Psoas muscle (tissue), 8 donors: ENCODE data around the gene LOXL1. TPM values are rescaled to one million over a fixed set of nuclear protein-coding genes. Genes with fewer than 3 reads are reported as not detected.
"Not testable (repeated sequence)": the region's sequence is repeated elsewhere in the genome, so short reads cannot be mapped to it uniquely, and the experiment has no call there.

Experiments used
- ATAC-seq, 4 donors: fragments of 200-7000 bp; cut with Tn5 transposase; one replicate each; pipeline ENCODE4 v1.9.1; 2020; ENCODE audit warnings: moderate library complexity in 3 of 4, mild to moderate bottlenecking in 2 of 4
- DNase-seq, 2 donors: peaks; one replicate each; pipeline ENCODE4 v3.0.0-alpha.2; 2020
- H3K27ac ChIP-seq: fragments of 200-600 bp; one replicate; pipeline ENCODE4 v1.8.0; 2022
- H3K27me3 ChIP-seq, 3 donors: fragments of 200-600 bp in 1 of 3; one replicate each; pipeline versions ENCODE4 v1.6.1 to v1.8.0; 2013 to 2022; ENCODE audit warnings: low read length in 2 of 3, mild to moderate bottlenecking in 2 of 3, moderate library complexity in 1 of 3; ENCODE audit not compliant: insufficient read depth in 3 of 3
- H3K36me3 ChIP-seq, 2 donors: fragments of 200-600 bp in 1 of 2; one replicate each; pipeline versions ENCODE4 v1.6.1 to v1.8.0; 2013 to 2022; ENCODE audit warnings: low read depth in 1 of 2, mild to moderate bottlenecking in 1 of 2, moderate library complexity in 1 of 2; ENCODE audit not compliant: insufficient read depth in 1 of 2
- H3K4me1 ChIP-seq: fragments of 200-600 bp; one replicate; pipeline ENCODE4 v1.8.0; 2022
- H3K4me3 ChIP-seq: fragments of 200-600 bp; one replicate; pipeline ENCODE4 v1.8.0; 2022; ENCODE audit warnings: mild to moderate bottlenecking
- H3K9me3 ChIP-seq: fragments of 200-600 bp; one replicate; pipeline ENCODE4 v1.8.0; 2022
- WGBS, 3 donors: extraction: QIAGEN DNeasy Blood & Tissue Kit; methylation state at CpG; one replicate each; pipeline versions ENCODE4 v1.1.6 to v1.1.7; 2013; 5-methylcytosine and 5-hydroxymethylcytosine counted together
- intact Hi-C, 2 donors: fragments of 100-400 bp; cut with DNase I; formaldehyde crosslinking; loops; one replicate each; pipeline versions ENCODE4 v1.11.0 to v1.14.2; 2022
- polyA plus RNA-seq, 3 donors: library from polyadenylated mRNA; stranded (reverse); fragments of 200-250 nt; gene quantifications; one replicate each; pipeline ENCODE4 v1.2.3, GENCODE V29; 2013
- total RNA-seq, 4 donors: library from RNA; stranded (reverse); fragmentation: NEBNext Ultra II Directional in 2 of 4; extraction: Animal tissue kit (Norgen Biotek cat#: 25700) in 2 of 4; gene quantifications; one replicate each; pipeline versions ENCODE4 v1.2.1 to v1.2.4, GENCODE V29; 2021 to 2023
- TF ChIP-seq, protein P1 (sequence below): fragments of 200-600 bp; IDR thresholded peaks from one replicate; pipeline ENCODE4 v1.8.0; 2022; ENCODE audit warnings: antibody characterized with exemption
- donor health status: healthy with polysubstance abuse.
- donor health status: DM: no; HTN: no; CAD: no; lungs with moderate emphysema.
- donor health status: Bipolar disorder and iron deficiency.
- donor health status: healthy.
- donor health status: DM: yes; HTN: yes; CAD: no.
- donor health status: DM: no; HTN: no; CAD: no.
- donor health status: DM: no; HTN: no; CAD: no.
- donor health status: DM: yes; HTN: yes; CAD: no.

The LOXL1 gene
- total and polyA plus RNA-seq, 7 donors, result 1.6 to 8.7 (median 5.1) TPM

DNA sequence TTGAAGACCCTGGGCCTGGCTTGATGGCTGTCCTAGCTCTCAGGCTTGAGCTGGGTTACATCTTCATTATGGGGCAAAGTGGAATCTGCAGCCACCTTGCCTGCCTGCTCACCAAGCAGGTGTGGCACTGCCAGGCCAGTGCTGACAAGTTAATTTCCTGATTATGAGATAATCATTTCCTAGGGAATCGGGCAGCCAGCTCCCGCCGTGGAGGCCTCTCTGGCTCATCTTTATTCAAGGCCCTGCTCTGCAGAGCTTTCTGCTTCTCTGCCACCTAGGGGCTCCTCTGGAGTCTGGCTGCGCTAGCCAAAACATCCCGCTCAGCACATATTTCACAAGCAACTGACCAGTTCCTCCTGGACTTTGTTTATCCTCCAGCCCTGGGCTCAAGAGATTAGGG, 9.9 kb downstream of the LOXL1 start:
- H3K4me3 ChIP-seq, result no peak overlapping the region
- no peaks in the 10 kb centered on the region for H3K36me3 ChIP-seq
- no peaks in the 10 kb centered on the region for H3K27me3 ChIP-seq
- H3K9me3 ChIP-seq, result no peaks in the 10 kb centered on the region
- DNase-seq (peak in 1 of 2 donors; percentile 35), ATAC-seq (no peak)
- 65 to 81% (median 72%) methylated on average over 5 of the region's 5 CpGs for WGBS, 3 donors
- TF ChIP-seq, protein P1, sequence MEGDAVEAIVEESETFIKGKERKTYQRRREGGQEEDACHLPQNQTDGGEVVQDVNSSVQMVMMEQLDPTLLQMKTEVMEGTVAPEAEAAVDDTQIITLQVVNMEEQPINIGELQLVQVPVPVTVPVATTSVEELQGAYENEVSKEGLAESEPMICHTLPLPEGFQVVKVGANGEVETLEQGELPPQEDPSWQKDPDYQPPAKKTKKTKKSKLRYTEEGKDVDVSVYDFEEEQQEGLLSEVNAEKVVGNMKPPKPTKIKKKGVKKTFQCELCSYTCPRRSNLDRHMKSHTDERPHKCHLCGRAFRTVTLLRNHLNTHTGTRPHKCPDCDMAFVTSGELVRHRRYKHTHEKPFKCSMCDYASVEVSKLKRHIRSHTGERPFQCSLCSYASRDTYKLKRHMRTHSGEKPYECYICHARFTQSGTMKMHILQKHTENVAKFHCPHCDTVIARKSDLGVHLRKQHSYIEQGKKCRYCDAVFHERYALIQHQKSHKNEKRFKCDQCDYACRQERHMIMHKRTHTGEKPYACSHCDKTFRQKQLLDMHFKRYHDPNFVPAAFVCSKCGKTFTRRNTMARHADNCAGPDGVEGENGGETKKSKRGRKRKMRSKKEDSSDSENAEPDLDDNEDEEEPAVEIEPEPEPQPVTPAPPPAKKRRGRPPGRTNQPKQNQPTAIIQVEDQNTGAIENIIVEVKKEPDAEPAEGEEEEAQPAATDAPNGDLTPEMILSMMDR, result no peak
- no peak overlapping the region for H3K27ac ChIP-seq
- no peaks in the 10 kb centered on the region for H3K4me1 ChIP-seq
- intact Hi-C loops, result no loop called here

DNA sequence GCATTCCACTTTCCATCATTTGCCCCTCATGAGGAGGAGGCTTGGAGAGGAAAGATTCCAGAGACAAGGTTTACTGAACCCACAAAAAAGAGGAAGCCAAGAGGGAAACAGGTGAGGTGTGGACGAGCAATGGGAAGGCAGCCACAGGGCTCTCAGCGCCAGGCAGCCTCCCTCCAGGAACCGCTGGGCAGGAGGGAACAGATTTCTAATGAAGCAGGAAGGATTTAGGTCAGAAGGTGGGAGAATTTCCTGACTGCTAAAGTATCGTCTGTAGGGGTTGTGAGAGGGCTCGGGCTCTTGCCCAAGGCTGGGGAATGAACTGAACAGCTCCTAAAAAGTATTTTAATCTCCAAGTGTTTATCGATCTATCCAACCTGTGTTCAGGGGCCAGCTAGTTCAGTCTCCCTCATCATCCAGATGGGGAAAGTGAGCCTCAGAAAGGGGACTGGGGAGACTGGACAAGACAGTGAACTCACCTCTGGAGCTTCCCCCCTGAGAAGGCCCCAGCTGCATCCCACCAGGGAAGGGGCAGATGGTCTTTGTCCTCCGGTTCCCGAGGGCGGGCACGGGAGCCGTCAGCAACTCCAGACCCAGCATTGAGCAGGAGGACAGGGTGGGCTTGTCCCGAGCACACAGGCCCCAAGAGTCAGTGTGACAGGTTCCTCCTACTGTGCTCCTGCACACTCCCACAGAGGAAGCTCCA, 10.5 kb downstream of the LOXL1 start:
- DNase-seq (peak in 1 of 2 donors; percentile 26), ATAC-seq (no peak)
- Histone ChIP-seq H3K27me3 (no peaks in the 10 kb centered on the region), H3K36me3 (no peaks in the 10 kb centered on the region), H3K4me3 (no peak overlapping the region), H3K27ac (no peak overlapping the region), H3K9me3 (no peaks in the 10 kb centered on the region), H3K4me1 (no peaks in the 10 kb centered on the region)
- TF ChIP-seq, protein P1, result no peak
- WGBS, 3 donors, result 64 to 75% (median 69%) methylated on average over 12 of the region's 12 CpGs
- intact Hi-C loops, result no loop called here

DNA sequence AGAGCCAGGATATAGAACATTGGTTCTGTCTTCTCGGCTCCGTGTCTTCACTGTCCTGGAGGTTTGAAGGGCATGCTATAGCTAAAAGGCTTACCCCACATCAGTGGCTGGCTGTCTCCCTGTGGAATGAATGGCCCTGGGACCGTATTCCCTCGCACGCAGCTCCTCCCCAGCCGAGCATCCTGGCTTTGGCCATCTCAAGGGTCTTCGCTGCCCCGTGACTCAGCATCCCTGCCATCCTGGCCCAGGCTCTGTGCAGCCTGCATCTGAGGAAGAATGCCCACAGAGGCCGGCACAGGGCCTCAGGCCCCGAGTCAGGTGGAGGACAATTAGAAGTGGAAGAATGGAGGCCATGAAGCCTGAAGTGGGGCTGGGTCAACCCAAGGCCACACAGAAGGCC, 11.0 kb downstream of the LOXL1 start:
- no peak overlapping the region for H3K4me3 ChIP-seq
- intact Hi-C loops, result no loop called here
- TF ChIP-seq, protein P1, result no peak
- H3K27me3 ChIP-seq, result no peaks in the 10 kb centered on the region
- H3K4me1 ChIP-seq, result no peaks in the 10 kb centered on the region
- DNase-seq (peak in 1 of 2 donors; percentile 32), ATAC-seq (no peak)
- H3K27ac ChIP-seq, result no peak overlapping the region
- H3K9me3 ChIP-seq, result no peaks in the 10 kb centered on the region
- no peaks in the 10 kb centered on the region for H3K36me3 ChIP-seq
- 76 to 96% (median 81%) methylated on average over 9 to 10 of the region's 10 CpGs for WGBS, 3 donors

DNA sequence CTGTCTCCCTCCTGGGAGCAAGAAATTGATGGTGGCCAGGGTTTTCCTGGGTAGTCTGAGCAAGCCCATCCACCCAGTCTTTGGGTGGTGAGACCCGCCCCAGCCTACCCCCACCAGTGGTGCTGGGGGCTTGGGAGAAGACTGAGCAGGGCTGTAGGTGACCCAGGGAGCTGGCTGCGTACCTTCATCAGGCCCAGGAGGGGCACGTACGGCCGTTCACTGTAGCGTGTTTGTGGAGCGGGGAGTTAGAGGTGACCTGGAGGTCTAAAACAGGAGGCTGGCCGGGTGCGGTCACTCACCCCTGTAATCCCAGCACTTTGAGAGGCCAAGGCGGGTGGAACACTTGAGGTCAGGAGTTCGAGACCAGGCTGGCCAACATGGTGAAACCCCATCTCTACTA, 11.5 kb downstream of the LOXL1 start:
- Histone ChIP-seq H3K4me3 (no peak overlapping the region), H3K27me3 (no peaks in the 10 kb centered on the region), H3K9me3 (no peaks in the 10 kb centered on the region), H3K36me3 (no peaks in the 10 kb centered on the region), H3K27ac (no peak overlapping the region), H3K4me1 (no peaks in the 10 kb centered on the region)
- intact Hi-C loops, result no loop called here
- WGBS, 3 donors, result 97 to 98% (median 97%) methylated on average over 11 of the region's 11 CpGs
- ATAC-seq (no peak), DNase-seq (no peak)
- TF ChIP-seq, protein P1, result no peak

DNA sequence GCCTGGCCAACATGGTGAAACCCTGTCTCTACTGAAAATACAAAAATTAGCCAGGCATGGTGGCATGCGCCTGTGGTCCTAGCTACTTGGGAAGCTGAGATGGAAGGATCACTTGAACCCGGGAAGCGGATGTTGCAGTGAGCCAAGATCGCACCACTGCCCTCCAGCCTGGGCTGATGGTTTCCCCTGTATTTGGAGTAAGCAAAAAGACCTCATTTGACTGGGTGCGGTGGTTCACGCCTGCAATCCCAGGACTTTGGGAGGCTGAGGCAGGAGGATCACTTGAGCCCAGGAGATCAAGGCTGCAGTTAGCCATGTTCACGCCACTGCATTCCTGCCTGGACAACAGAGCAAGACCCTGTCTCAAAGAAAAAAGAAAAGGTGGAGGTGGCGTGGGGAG, 12.3 kb downstream of the LOXL1 start:
- H3K36me3 ChIP-seq, ATAC-seq, H3K4me3 ChIP-seq, H3K27me3 ChIP-seq, H3K9me3 ChIP-seq, intact Hi-C loops, H3K4me1 ChIP-seq, H3K27ac ChIP-seq: not testable (repeated sequence)
- 92 to 97% (median 97%) methylated on average over 8 of the region's 8 CpGs for WGBS, 3 donors
- DNase-seq, result peak in 1 of 2 donors; percentile 16
